Measurements from ENCODE around the gene CLASP2.
"Not testable (repeated sequence)": the region's sequence is repeated elsewhere in the genome, so short reads cannot be mapped to it uniquely, and the experiment has no call there.

Gene CLASP2

DNA sequence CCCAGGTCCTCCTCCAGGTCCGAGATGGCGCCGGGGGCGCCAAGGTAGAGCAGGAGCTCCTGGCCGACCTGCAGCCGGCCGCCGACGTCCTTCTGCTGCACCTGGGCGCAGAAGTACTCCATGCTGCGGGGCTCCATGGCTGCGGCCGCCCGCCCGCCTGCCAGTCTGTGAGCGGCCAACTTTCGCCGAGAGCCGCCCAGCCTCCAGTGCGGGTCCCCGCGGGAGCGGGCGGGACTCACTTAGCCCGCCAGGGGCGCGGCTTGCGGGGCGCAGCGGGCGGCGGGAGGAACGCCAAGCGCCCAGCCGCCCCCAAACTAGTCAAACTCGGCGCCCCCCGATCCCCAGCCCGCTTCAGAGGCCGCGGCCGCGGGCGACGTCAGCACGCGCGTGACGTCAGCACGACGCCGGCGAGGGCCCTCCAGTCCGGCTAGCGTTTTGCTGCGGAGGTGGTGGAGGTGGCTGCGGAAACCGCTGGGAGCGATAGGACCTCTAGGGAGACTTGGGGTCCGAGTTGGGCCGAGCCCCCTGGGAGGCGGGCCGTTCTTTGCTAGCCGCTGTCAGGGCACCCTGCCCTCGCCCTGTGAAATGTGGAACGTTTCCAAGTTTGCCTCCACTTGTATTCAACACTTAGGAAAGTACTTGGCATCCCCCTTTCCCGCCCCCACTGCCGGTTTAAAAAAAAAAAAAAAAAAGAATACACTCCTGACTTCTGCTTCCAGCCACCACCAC, at the start of gene CLASP2:
CLASP2 (minus strand) TSS at position 389 of the 729 bp plus-strand sequence; CDS start at position 137, 252 bp downstream.
- DNase-seq: peak; percentile 89

DNA sequence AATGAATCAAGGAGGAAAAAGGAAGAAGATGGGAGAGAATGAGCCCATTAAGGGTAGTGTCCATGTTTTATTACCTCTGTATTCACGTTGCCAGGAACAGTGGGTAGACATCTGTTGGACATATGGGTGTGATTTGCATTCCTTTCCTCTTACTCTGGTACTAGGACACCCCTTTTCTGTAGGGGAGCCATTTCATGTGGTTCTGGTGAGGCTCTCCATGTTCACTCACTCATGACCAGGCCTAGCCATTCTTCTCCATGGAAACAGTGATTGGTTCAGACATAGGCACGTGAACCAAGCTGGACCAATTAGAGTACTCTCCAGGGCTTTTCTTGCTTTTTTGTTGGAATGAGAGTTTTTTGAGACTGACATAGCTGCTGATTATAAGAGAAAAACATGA, 40.8 kb upstream of the CLASP2 start:
- DNase-seq: no peak

DNA sequence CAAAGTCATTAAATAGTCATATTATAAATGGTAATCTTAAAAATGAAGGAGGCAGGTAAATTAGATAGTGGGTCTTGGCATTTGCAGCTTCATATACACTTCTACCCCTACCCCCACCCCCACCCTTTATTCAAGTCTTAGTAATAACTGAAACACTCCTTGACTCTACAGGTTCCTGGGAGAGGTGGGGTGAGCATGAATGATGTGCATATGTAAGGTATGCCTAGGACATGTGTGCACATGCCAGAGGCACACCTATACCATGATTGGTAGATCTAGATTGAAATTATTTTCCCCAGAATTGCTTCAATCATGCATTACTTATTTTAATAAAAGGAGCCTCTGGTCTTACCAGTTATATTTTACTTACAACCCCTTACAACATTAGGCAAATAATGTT, 40.2 kb upstream of the CLASP2 start:
- no peak for DNase-seq

GRCh38 chr3:33754391-33754790, 36.3 kb upstream of the CLASP2 start:
- not testable (repeated sequence) for DNase-seq

DNA sequence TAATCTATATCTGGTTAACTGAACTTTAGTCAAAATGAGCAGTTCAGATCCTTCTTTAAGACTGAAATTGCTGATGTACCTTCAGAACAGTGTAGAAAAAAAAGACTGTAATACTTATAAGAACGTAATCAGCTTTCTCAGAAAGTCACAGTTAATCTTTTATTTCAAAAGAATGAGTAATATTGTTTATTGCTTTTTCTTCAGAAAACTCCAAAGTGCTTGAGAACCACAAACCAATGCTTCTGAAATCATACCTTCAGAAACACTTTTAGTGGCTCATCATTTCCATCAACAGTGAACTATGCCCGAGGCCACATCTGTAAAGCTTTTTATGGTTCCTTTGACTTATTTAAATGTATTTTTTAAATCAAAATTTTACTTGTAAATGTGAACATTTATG, 33.3 kb upstream of the CLASP2 start:
- no peak for DNase-seq

GRCh38 chr3:33750211-33750548, 32.1 kb upstream of the CLASP2 start:
- DNase-seq: no peak

GRCh38 chr3:33749546-33750210, 31.6 kb upstream of the CLASP2 start:
- DNase-seq: no peak

DNA sequence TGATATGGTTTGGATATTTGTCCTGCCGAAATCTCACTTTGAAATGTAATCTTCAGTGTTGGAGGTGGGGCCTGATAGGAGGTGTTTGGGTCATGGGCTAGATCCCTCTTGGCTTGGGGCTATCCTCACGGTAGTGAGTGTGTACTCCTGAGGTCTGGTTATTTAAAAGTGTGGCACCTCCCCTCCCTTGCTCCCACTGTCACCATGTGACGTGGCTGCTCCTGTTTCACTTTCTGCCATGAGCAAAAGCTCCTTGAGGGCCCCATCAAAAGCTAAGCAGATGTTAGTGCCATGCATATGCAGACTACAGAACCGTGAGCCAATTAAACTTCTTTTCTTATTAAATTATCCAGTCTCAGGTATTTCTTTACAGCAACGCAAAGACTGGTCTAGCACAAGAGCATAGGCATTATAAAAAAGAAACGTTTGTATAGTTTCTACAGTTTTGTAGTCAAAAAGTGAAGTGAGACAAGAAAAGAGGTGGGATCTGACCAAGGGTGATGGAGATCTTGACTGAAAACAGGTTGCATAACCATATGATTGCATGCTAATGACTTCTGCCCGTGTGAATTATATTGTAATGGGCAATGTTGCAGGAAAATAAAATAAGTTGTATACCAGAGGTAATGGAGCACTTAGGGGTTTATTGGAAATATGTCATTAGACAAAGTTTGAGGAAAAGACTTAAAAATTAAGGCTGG, 28.5 kb upstream of the CLASP2 start:
- DNase-seq: no peak

- DNase-seq: no peak
Measured at GRCh38 chr3:33737146-33737545, 19.1 kb upstream of the CLASP2 start.

- DNase-seq: peak; percentile 42
Measured at GRCh38 chr3:33732394-33732793, 14.3 kb upstream of the CLASP2 start.

DNA sequence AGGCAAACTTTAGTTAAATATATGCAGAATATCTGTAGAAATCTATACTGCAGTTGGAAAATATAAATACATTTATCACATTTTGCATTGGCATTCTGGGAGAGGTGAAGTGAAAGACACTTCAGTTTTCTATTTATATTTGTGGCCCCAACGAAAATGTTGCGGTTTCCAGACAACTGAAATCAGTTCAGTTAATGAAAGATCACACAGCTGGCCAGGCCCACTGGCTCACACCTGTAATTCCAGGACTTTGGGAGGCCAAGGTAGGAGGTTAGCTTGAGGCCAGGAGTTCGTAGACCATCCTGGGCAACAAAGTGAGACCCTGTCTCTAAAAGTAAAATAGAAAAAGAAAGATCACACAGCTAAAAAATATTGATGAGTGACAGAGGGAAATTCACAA, 11.9 kb upstream of the CLASP2 start:
- no peak for DNase-seq

GRCh38 chr3:33724256-33724655, 6.2 kb upstream of the CLASP2 start:
- DNase-seq: no peak

- DNase-seq: no peak
Measured at GRCh38 chr3:33722626-33723370, 4.7 kb upstream of the CLASP2 start.

DNA sequence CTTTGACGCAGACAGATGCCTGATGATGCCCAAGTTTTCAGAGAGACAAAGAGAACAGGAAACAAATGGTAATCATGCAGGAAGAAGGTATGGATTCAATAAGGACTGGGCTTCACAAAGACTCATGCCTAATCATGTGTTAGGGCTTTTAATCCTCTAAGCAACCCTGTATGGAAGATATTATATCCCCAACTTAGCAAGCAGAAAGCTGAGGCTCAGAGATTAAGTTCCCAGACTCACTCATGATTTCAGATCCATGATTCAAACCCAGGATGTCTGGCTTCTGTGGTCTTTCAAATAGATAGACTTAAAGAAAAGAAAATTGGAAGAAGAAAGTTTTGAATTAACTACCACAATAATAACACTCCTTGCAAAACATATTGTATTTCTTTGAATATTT, 4.1 kb upstream of the CLASP2 start:
- DNase-seq: no peak

DNA sequence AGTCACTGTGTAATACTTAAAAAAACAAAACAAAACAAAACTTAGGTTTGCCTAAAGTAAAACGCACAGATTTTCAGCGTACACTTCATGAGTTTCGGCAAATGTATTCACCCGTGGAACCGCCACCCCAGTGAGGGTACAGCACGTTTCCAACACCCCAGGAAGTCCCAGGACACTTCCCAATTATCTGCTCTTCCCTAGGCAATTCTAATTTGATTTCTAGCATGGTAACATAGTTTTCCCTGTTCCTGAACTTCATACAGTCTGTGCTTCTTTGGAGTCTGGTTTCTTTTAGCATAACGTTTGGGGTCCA, 497 bp upstream of the CLASP2 start:
- DNase-seq: peak; percentile 38

DNA sequence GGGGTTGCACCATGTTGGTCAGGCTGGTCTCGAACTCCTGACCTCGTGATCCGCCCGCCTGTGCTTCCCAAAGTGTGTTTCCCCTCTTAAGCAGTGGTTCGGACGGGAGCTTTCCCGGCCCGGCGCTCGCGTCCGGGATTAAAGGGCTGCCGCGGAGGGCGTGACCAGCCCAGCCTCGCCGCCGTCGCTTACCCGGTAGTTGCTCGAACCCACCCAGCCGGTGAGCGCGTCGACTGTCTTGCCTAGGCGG, 513 bp downstream of the CLASP2 start:
- peak; percentile 71 for DNase-seq

DNA sequence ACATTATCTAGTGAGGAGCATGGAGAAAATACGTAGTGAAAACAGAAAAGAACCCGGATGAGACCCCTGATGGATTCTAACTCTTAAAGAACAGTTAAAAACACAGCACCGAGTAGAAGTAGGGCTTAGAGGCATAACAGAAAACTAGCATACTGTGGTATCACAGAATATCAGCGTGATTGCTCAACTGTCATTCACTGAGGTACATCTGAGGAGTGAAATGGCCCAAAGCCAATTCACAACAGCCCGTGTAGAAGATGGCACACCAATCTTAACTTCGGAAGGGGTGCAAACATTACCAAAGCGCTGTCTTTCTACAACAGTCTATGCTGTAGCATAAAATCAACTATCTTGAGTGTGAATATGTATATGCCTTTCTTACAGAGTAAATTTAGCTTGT, 1.8 kb downstream of the CLASP2 start:
- no peak for DNase-seq

DNA sequence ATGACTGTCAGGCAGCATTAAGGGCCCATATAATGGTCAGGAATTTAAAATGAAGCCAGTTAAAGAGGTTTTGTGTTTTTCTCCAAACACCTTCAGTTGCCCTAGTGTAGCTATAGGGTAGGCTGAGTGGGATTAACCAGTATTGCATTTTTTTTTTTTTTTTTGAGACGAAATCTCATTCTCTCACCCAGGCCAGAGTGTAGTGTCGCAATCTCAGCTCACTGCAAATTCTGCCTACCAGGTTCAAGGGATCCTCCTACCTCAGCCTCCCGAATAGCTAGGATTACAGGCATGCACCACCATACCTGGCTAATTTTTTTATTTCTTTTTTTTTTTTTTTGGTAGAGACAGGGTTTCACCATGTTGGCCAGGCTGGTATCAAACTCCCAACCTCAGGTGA, 7.0 kb downstream of the CLASP2 start:
- DNase-seq: no peak

DNA sequence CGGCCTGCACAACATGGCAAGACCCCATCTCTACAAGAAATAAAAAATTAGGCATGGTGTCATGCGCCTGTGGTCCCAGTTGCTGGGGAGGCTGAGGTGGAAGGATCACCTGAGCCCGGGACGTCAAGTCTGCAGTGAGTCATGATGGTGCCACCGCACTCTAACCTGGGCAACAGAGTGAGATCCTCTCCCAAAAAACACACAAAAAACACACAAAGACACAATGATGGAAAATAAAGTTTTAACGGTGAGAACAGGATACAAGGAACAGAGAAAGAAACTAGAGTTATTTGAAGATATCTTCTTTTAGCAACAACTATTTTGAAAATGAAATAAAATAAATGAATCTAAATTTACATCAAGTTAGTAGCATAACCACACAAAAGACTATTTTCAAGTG, 12.0 kb downstream of the CLASP2 start:
- DNase-seq: no peak

- no peak for DNase-seq
Measured at GRCh38 chr3:33704891-33705290, 13.2 kb downstream of the CLASP2 start.

DNA sequence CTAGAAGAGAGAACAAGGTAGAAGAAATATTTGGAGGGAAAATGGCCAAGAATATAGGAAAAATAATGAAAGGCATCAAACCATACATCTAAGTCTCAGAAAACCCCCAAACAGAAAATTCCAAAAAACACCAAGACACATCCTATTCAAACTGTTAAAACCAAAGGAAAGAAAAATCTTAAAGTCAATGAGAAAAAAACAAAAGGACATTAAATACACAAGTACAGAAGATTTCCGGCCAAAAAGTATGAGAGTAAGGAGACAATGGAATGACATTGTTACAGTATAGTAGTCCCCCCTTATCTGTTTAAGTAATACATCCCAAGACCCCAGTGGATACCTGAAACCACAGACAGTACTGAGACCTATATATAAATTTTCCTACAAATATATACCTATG, 18.8 kb downstream of the CLASP2 start:
- no peak for DNase-seq

GRCh38 chr3:33694944-33695343, 23.1 kb downstream of the CLASP2 start:
- DNase-seq: no peak

- no peak for DNase-seq
Measured at GRCh38 chr3:33690341-33690740, 27.7 kb downstream of the CLASP2 start.

GRCh38 chr3:33687406-33688010, 30.5 kb downstream of the CLASP2 start:
- DNase-seq: no peak

Data from stimulated activated CD8-positive, alpha-beta memory T cell treated with anti-CD3 and anti-CD28 coated beads, Interleukin-4, amount 100 ng/mL, for 48 hours (primary cell).